RWPE2 (cell line): ENCODE data around the gene BCORL1.

Experiments
- ATAC-seq: fragments of 200-7000 bp; cut with Tn5 transposase; 3 replicates; pipeline ENCODE4 v1.9.1; 2021; ENCODE audit warnings: low read depth
- DNase-seq: peaks from one replicate; pipeline ENCODE4 v3.0.0-alpha.2; 2020; ENCODE audit warnings: low spot score
- H3K27ac ChIP-seq: fragments of 450-650 bp; 2 replicates; pipeline ENCODE4 v1.5.1; 2017; ENCODE audit warnings: mild to moderate bottlenecking; ENCODE audit not compliant: poor library complexity, severe bottlenecking
- H3K27me3 ChIP-seq: fragments of 250-450 bp; sonication (Bioruptor Pico); 2 replicates; pipeline ENCODE4 v1.5.1; 2021; ENCODE audit warnings: mild to moderate bottlenecking, moderate library complexity; ENCODE audit not compliant: insufficient read depth, poor library complexity, severe bottlenecking
- H3K36me3 ChIP-seq: fragments of 250-450 bp; sonication (Bioruptor Pico); 2 replicates; pipeline ENCODE4 v1.5.1; 2020; ENCODE audit warnings: low read depth, mild to moderate bottlenecking, moderate library complexity
- H3K4me1 ChIP-seq: fragments of 250-450 bp; sonication (Bioruptor Pico); 2 replicates; pipeline ENCODE4 v1.5.1; 2021; ENCODE audit warnings: mild to moderate bottlenecking, moderate library complexity; ENCODE audit not compliant: insufficient read depth, poor library complexity, severe bottlenecking
- H3K4me3 ChIP-seq: fragments of 250-450 bp; sonication (Bioruptor Pico); 2 replicates; pipeline ENCODE4 v1.5.1; 2021; ENCODE audit warnings: mild to moderate bottlenecking, moderate library complexity; ENCODE audit not compliant: severe bottlenecking
- H3K9me3 ChIP-seq: fragments of 250-450 bp; sonication (Bioruptor Pico); 2 replicates; pipeline ENCODE4 v1.5.1; 2021; ENCODE audit warnings: mild to moderate bottlenecking, moderate library complexity; ENCODE audit not compliant: severe bottlenecking
- CTCF ChIP-seq: fragments of 450-650 bp; IDR thresholded peaks from one replicate; pipeline ENCODE4 v1.5.1; 2017; ENCODE audit warnings: mild to moderate bottlenecking, moderate library complexity; ENCODE audit not compliant: poor library complexity, severe bottlenecking

Gene BCORL1

GRCh38 chrX:129997086-129997485 is 14.7 kb downstream of the BCORL1 start:
- DNase-seq (no peak), ATAC-seq (no peak)
- Histone ChIP-seq H3K4me3 (no peak overlapping the region), H3K36me3 (no peaks in the 10 kb centered on the region), H3K27ac (no peak overlapping the region), H3K4me1 (no peaks in the 10 kb centered on the region), H3K9me3 (no peaks in the 10 kb centered on the region), H3K27me3 (no peaks in the 10 kb centered on the region)
- TF ChIP-seq CTCF: no peak

GRCh38 chrX:129998021-129998420 is 15.6 kb downstream of the BCORL1 start:
- no peaks in the 10 kb centered on the region for H3K9me3 ChIP-seq
- no peak overlapping the region for H3K4me3 ChIP-seq
- no peaks in the 10 kb centered on the region for H3K4me1 ChIP-seq
- no peaks in the 10 kb centered on the region for H3K27me3 ChIP-seq
- no peaks in the 10 kb centered on the region for H3K36me3 ChIP-seq
- TF ChIP-seq CTCF: no peak
- DNase-seq (no peak), ATAC-seq (no peak)
- no peak overlapping the region for H3K27ac ChIP-seq

GRCh38 chrX:130001893-130002292 is 19.5 kb downstream of the BCORL1 start:
- Histone ChIP-seq H3K4me1 (no peaks in the 10 kb centered on the region), H3K9me3 (no peaks in the 10 kb centered on the region), H3K4me3 (no peak overlapping the region), H3K27me3 (no peaks in the 10 kb centered on the region), H3K36me3 (no peaks in the 10 kb centered on the region), H3K27ac (no peak overlapping the region)
- no peak for TF ChIP-seq CTCF
- no peak for DNase-seq
- ATAC-seq: no peak

GRCh38 chrX:130002541-130002940 is 20.1 kb downstream of the BCORL1 start:
- H3K9me3 ChIP-seq: no peaks in the 10 kb centered on the region
- no peak overlapping the region for H3K27ac ChIP-seq
- H3K27me3 ChIP-seq: no peaks in the 10 kb centered on the region
- H3K4me1 ChIP-seq: no peaks in the 10 kb centered on the region
- H3K36me3 ChIP-seq: no peaks in the 10 kb centered on the region
- H3K4me3 ChIP-seq: no peak overlapping the region
- ATAC-seq (no peak), DNase-seq (no peak)
- no peak for TF ChIP-seq CTCF

GRCh38 chrX:130005089-130005807 is 22.8 kb downstream of the BCORL1 start:
- Histone ChIP-seq H3K27ac (no peak overlapping the region), H3K9me3 (no peaks in the 10 kb centered on the region), H3K36me3 (no peaks in the 10 kb centered on the region), H3K4me1 (no peaks in the 10 kb centered on the region), H3K27me3 (no peaks in the 10 kb centered on the region), H3K4me3 (no peak overlapping the region)
- TF ChIP-seq CTCF: no peak
- DNase-seq (no peak), ATAC-seq (no peak)
